GM21723 (cell line): ENCODE results near the gene HOXA6.

Experiments used
- ATAC-seq: cut with Tn5 transposase; IDR thresholded peaks from one replicate; pipeline ENCODE4 v1.9.1; 2021; ENCODE audit warnings: mild to moderate bottlenecking, moderate library complexity; ENCODE audit not compliant: unreplicated experiment

Gene HOXA6

GRCh38 chr7:27141137-27141922 lies 6.2 kb downstream of the HOXA6 start:
- ATAC-seq: no peak

- no peak for ATAC-seq
Measured at GRCh38 chr7:27140126-27140857, 7.3 kb downstream of the HOXA6 start.

- no peak for ATAC-seq
Measured at GRCh38 chr7:27139334-27140125, 8.0 kb downstream of the HOXA6 start.

GRCh38 chr7:27138985-27139333 lies 8.6 kb downstream of the HOXA6 start:
- ATAC-seq: no peak

GRCh38 chr7:27138472-27138871 lies 9.1 kb downstream of the HOXA6 start:
- no peak for ATAC-seq

GRCh38 chr7:27137640-27138315 lies 9.8 kb downstream of the HOXA6 start:
- ATAC-seq: no peak

- ATAC-seq: no peak
Measured at GRCh38 chr7:27134392-27134791, 13.2 kb downstream of the HOXA6 start.

GRCh38 chr7:27133409-27134231 lies 14.0 kb downstream of the HOXA6 start:
- no peak for ATAC-seq

- no peak for ATAC-seq
Measured at GRCh38 chr7:27132978-27133377, 14.6 kb downstream of the HOXA6 start.

- no peak for ATAC-seq
Measured at GRCh38 chr7:27132214-27132613, 15.4 kb downstream of the HOXA6 start.

- no peak for ATAC-seq
Measured at GRCh38 chr7:27131390-27131819, 16.2 kb downstream of the HOXA6 start.

GRCh38 chr7:27130540-27131389 lies 16.8 kb downstream of the HOXA6 start, which contains the start of gene HOXA4:
TSS of gene HOXA4 (minus strand) at chr7:27130757. CDS start at chr7:27130733, 24 bp downstream.
- ATAC-seq: peak; percentile 66

GRCh38 chr7:27129729-27130539 lies 17.6 kb downstream of the HOXA6 start:
- ATAC-seq: peak; percentile 6

- ATAC-seq: no peak
Measured at GRCh38 chr7:27128776-27129728, 18.5 kb downstream of the HOXA6 start.

GRCh38 chr7:27128034-27128433 lies 19.5 kb downstream of the HOXA6 start:
- no peak for ATAC-seq

GRCh38 chr7:27126596-27127327 lies 20.8 kb downstream of the HOXA6 start:
- ATAC-seq: no peak
